Adrenal gland (tissue), 5 donors: Measurements from ENCODE around the gene KLF13.
"Not testable (repeated sequence)": the region's sequence is repeated elsewhere in the genome, so short reads cannot be mapped to it uniquely, and the experiment has no call there.

ENCODE experiments used
- CTCF ChIP-seq, 6 experiments: fragments of 450-650 bp in 4 of 6; fragments of 200-600 bp in 2 of 6; sonication (generic) in 1 of 6; IDR thresholded peaks; 1 replicate in 5 of 6; 2 replicates in 1 of 6; pipeline versions ENCODE4 v1.5.1 to v1.8.0; 2016 to 2021; ENCODE audit warnings: antibody characterized with exemption in 6 of 6, mild to moderate bottlenecking in 2 of 6, moderate library complexity in 1 of 6
- POLR2A ChIP-seq, 2 donors: fragments of 450-650 bp; IDR thresholded peaks; one replicate each; pipeline ENCODE4 v1.6.1; 2017; ENCODE audit warnings: antibody characterized with exemption in 2 of 2, mild to moderate bottlenecking in 2 of 2, moderate library complexity in 1 of 2
- donor health status: DM: no; HTN: no; CAD: no.

- TF ChIP-seq CTCF, POLR2A (IDR thresholded peaks at IDR 0.05): not testable (repeated sequence)
These were observed 29.5 kb downstream of the KLF13 start for GRCh38 chr15:31356097-31356496.
